GM23338 (cell line): Measurements from ENCODE around the gene AGMAT. TPM values are rescaled to one million over a fixed set of nuclear protein-coding genes. Genes with fewer than 3 reads are reported as not detected.

Experiments used
- ATAC-seq: fragments of 200-7000 bp; cut with Tn5 transposase; 3 replicates; pipeline ENCODE4 v1.9.1; 2020
- DNase-seq: peaks from one replicate; pipeline ENCODE4 v3.0.0-alpha.2; 2015; ENCODE audit warnings: low spot score
- H2AFZ ChIP-seq: fragments of 200-600 bp; sonication (generic); 2 replicates; pipeline ENCODE4 v1.8.0; 2016; ENCODE audit warnings: antibody characterized with exemption, mild to moderate bottlenecking, moderate library complexity
- H3F3A ChIP-seq: fragments of 200-600 bp; sonication (generic); replicated peaks from 2 replicates; pipeline ENCODE4 v1.8.0; 2017; ENCODE audit warnings: antibody characterized with exemption, mixed run types, low read depth
- H3K27ac ChIP-seq: fragments of 200-600 bp; sonication (generic); 2 replicates; pipeline ENCODE4 v1.6.1; 2016; ENCODE audit warnings: low read depth
- H3K27me3 ChIP-seq: fragments of 200-600 bp; sonication (generic); 2 replicates; pipeline ENCODE4 v1.8.0; 2016; ENCODE audit warnings: mild to moderate bottlenecking, mixed run types, moderate library complexity; ENCODE audit not compliant: insufficient read depth
- H3K36me3 ChIP-seq: fragments of 200-600 bp; sonication (generic); 2 replicates; pipeline ENCODE4 v1.8.0; 2016; ENCODE audit warnings: mild to moderate bottlenecking; ENCODE audit not compliant: insufficient read depth
- H3K4me1 ChIP-seq: fragments of 200-600 bp; sonication (generic); 2 replicates; pipeline ENCODE4 v1.8.0; 2016; ENCODE audit warnings: mild to moderate bottlenecking, moderate library complexity; ENCODE audit not compliant: insufficient read depth
- H3K4me2 ChIP-seq: fragments of 200-600 bp; sonication (generic); 2 replicates; pipeline ENCODE4 v1.7.1; 2017; ENCODE audit warnings: mixed run types
- H3K4me3 ChIP-seq: fragments of 200-600 bp; sonication (generic); 2 replicates; pipeline ENCODE4 v1.6.1; 2016; ENCODE audit warnings: mixed run types
- H3K79me2 ChIP-seq: fragments of 200-600 bp; sonication (generic); replicated peaks from 2 replicates; pipeline ENCODE4 v1.8.0; 2017; ENCODE audit warnings: mild to moderate bottlenecking; ENCODE audit not compliant: insufficient read depth
- H3K9me2 ChIP-seq: fragments of 200-600 bp; sonication (generic); 2 replicates; pipeline ENCODE4 v1.8.0; 2017; ENCODE audit not compliant: insufficient read depth
- H4K20me1 ChIP-seq: fragments of 200-600 bp; sonication (generic); replicated peaks from 2 replicates; pipeline ENCODE4 v1.8.0; 2017; ENCODE audit warnings: mild to moderate bottlenecking; ENCODE audit not compliant: insufficient read depth
- H3K27ac Mint-ChIP-seq: 2 replicates; pipeline ENCODE4 v1.8.0; 2020; ENCODE audit warnings: inconsistent platforms, mild to moderate bottlenecking, moderate library complexity, mixed read lengths
- H3K27me3 Mint-ChIP-seq: 3 replicates; pipeline ENCODE4 v1.8.0; 2022; ENCODE audit warnings: low read depth, mild to moderate bottlenecking, moderate library complexity, mixed read lengths, inconsistent platforms; ENCODE audit not compliant: insufficient read depth, poor library complexity
- H3K36me3 Mint-ChIP-seq: 3 replicates; pipeline ENCODE4 v1.8.0; 2021; ENCODE audit warnings: low read depth, mild to moderate bottlenecking, inconsistent platforms, moderate library complexity, mixed read lengths
- H3K4me1 Mint-ChIP-seq: 3 replicates; pipeline ENCODE4 v1.8.0; 2020; ENCODE audit warnings: mild to moderate bottlenecking, inconsistent platforms, mixed read lengths
- H3K4me3 Mint-ChIP-seq: 3 replicates; pipeline ENCODE4 v1.8.0; 2021; ENCODE audit warnings: moderate library complexity, mild to moderate bottlenecking, inconsistent platforms, mixed read lengths
- H3K9me3 Mint-ChIP-seq: 3 replicates; pipeline ENCODE4 v1.8.0; 2020; ENCODE audit warnings: moderate library complexity, mild to moderate bottlenecking, inconsistent platforms, mixed read lengths
- CREB1 ChIP-seq: fragments of 250-450 bp; sonication (Bioruptor Pico); IDR thresholded peaks from 2 replicates; pipeline ENCODE4 v1.5.0; 2020; ENCODE audit warnings: low read depth, mild to moderate bottlenecking, moderate library complexity
- CTCF ChIP-seq, 2 experiments: fragments of 200-600 bp in 1 of 2; sonication (generic) in 1 of 2; conservative IDR thresholded peaks; 2 replicates each; pipeline versions ENCODE4 v1.5.1 to v1.6.1; 2016 to 2017; ENCODE audit warnings: antibody characterized with exemption in 2 of 2, low read depth in 2 of 2, mild to moderate bottlenecking in 2 of 2, moderate library complexity in 1 of 2
- EZH2phosphoT487 ChIP-seq: fragments of 200-600 bp; sonication (generic); IDR thresholded peaks from one replicate; pipeline ENCODE4 v1.8.1; 2018; ENCODE audit warnings: antibody characterized with exemption; ENCODE audit not compliant: unreplicated experiment
- JUNB ChIP-seq: IDR thresholded peaks from one replicate; pipeline ENCODE4 v1.6.1; 2016; ENCODE audit warnings: antibody characterized with exemption; ENCODE audit not compliant: unreplicated experiment
- NANOG ChIP-seq: IDR thresholded peaks from 2 replicates; pipeline ENCODE4 v1.6.1; 2016; ENCODE audit warnings: antibody characterized with exemption, borderline replicate concordance
- POLR2AphosphoS5 ChIP-seq: IDR thresholded peaks from 2 replicates; pipeline ENCODE4 v1.6.1; 2016; ENCODE audit warnings: antibody characterized with exemption, low read depth
- ZNF114 ChIP-seq: fragments of 250-450 bp; sonication (Bioruptor Pico); IDR thresholded peaks from 2 replicates; pipeline ENCODE4 v1.5.0; 2020; ENCODE audit warnings: mild to moderate bottlenecking, moderate library complexity
- polyA plus RNA-seq: library from polyadenylated mRNA; unstranded; fragments of >200 nt; fragmentation: Nextera tagmentation; extraction: Ambion mirVana; gene quantifications from 2 replicates; pipeline ENCODE4 v1.2.1, GENCODE V29; 2016
- total RNA-seq: library from RNA; depleted of rRNA; stranded (reverse); fragments of >200 nt; shearing (Covaris generic); gene quantifications from 2 replicates; pipeline ENCODE4 v1.2.3, GENCODE V29; 2014
- TF ChIP-seq, protein P1 (sequence below): IDR thresholded peaks from one replicate; pipeline ENCODE4 v1.6.1; 2018; ENCODE audit warnings: antibody characterized with exemption; ENCODE audit not compliant: unreplicated experiment

Gene AGMAT
- total and polyA plus RNA-seq, 2 experiments from 2014 or later, result 1.8 to 7.4 TPM

DNA sequence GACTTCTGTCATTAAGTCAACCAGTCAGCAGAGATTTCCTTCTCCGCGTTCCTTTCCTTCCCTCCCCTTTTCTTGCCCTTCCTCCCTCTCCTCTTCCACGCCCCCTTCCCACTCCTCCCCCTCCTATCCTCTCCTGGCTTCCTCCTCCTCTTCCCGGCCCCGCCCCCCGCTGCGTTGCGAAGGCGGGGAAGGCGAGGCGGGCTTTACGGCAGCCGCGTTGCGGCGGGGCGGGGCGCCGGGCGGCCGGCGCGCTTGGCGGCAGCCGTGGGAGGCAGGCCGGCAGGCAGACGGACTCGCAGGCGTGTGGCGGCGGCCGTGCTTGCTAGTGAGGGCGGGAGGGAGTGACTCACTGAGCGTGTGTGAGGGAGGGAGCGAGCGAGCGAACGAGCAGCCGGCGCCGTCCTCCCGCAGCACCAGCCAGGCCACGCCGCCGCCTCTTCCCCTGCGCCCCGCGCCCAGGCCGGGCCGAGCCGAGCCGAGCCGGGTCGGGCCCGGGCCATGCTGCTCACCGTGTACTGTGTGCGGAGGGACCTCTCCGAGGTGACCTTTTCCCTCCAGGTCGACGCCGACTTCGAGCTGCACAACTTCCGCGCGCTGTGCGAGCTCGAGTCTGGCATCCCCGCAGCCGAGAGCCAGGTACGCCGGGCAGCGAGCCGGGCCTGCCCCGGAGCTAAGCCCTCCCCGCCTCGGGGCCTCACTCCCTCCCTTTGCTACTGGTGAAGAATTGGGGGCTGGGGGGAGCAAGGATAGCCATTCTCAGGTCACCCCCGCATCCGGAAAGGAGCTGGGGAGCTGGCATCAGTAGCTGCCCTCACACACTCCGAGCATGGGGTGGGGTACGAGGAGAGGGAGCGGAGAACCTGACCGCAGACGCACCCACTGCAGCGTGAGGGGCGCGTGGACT, 32.6 kb upstream of the AGMAT start, which contains the start of gene DDI2:
DDI2 (plus strand) TSS at position 286 of the 904 bp plus-strand sequence; CDS start at position 499, 213 bp downstream.
- TF ChIP-seq POLR2AphosphoS5 (peak; percentile 88), CTCF (conservative IDR thresholded peaks at IDR 0.05; ENCODE audit: low read depth in 2 of 2) (no peak), EZH2phosphoT487 (no peak)
- peaks cover 22% of the 10 kb centered on the region for H4K20me1 ChIP-seq
- peak within 1 kb of the TSS; percentile 87 for H2AFZ ChIP-seq
- H3K9me2 ChIP-seq, result no peaks in the 10 kb centered on the region; the same call in 1 of the 2 replicates
- H3K36me3 ChIP-seq, result peaks cover 5% of the 10 kb centered on the region; the same call in 1 of the 2 replicates
- peak within 1 kb of the TSS; percentile 94 for H3K27ac Mint-ChIP-seq
- peaks cover 13% of the 10 kb centered on the region for H3K27me3 Mint-ChIP-seq
- peak within 1 kb of the TSS; percentile 98 for H3K4me3 ChIP-seq
- H3K27me3 ChIP-seq, result no peaks in the 10 kb centered on the region
- H3K4me2 ChIP-seq, result peak within 1 kb of the TSS; percentile 91
- DNase-seq (peak; percentile 98), ATAC-seq (peak; percentile 86)
- H3K4me3 Mint-ChIP-seq, result peak within 1 kb of the TSS; percentile 98
- no peaks in the 10 kb centered on the region for H3K9me3 Mint-ChIP-seq
- peaks cover 8% of the 10 kb centered on the region; the same call in 2 of the 3 replicates for H3K36me3 Mint-ChIP-seq
- peaks cover 17% of the 10 kb centered on the region; the same call in 1 of the 2 replicates for H3K4me1 ChIP-seq
- H3K4me1 Mint-ChIP-seq, result peaks cover 21% of the 10 kb centered on the region
- peaks cover 50% of the 10 kb centered on the region for H3K79me2 ChIP-seq
- peak within 1 kb of the TSS; percentile 76 for H3K27ac ChIP-seq
- H3F3A ChIP-seq, result peaks cover 4% of the 10 kb centered on the region; the same call in 1 of the 2 replicates

DNA sequence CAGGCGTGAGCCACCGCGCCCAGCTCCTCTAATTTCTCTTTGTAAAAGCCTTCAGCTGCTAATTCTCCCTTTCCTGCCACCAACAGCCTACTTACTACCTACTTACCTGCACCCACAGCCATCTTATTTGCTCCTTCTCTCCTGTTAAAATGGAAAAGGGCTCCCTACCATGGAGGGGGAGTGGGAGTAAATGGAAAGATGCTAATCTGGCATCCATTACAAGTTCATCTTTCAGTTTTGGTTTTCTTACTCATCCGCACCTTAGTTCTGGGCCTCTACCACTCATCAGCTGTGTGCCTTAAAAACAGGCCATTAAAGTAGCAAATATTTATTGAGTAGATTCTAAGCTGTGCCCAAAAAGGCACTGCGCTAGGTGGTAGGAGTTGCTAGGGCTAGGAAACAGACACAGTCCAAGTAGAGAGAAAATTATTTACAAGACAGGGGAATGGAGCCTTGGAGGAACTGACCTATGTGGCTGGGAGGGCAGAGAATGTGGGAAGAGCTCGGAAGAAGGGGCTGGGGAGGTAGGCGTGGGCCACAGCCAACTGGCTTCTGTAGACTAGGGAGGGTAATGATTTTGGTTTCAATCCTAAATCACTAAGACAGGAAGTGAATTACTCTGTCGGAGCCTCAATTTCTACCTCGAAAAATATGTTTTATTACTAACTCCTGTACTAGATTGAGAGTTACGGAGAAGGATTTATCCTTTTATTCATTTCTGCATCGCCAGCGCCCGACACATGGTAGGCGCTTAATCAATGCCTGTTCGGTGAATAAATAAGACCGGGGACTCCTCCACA, 31.7 kb upstream of the AGMAT start:
- peaks cover 8% of the 10 kb centered on the region; the same call in 2 of the 3 replicates for H3K36me3 Mint-ChIP-seq
- Histone ChIP-seq H3K27me3 (no peaks in the 10 kb centered on the region), H3K79me2 (peaks cover 41% of the 10 kb centered on the region), H3F3A (peaks cover 4% of the 10 kb centered on the region; the same call in 1 of the 2 replicates), H3K9me2 (no peaks in the 10 kb centered on the region; the same call in 1 of the 2 replicates), H3K4me1 (peaks cover 17% of the 10 kb centered on the region; the same call in 1 of the 2 replicates), H4K20me1 (peaks cover 14% of the 10 kb centered on the region), H3K4me3 (peak overlapping the region; percentile 98), H3K27ac (peak overlapping the region; percentile 76), H3K36me3 (peaks cover 5% of the 10 kb centered on the region; the same call in 1 of the 2 replicates), H3K4me2 (peak overlapping the region; percentile 78), H2AFZ (peak overlapping the region; percentile 87)
- DNase-seq (peak; percentile 58), ATAC-seq (peak; percentile 51)
- peak overlapping the region; percentile 82 for H3K27ac Mint-ChIP-seq
- H3K27me3 Mint-ChIP-seq, result peaks cover 13% of the 10 kb centered on the region
- H3K4me3 Mint-ChIP-seq, result peak overlapping the region; percentile 98
- TF ChIP-seq, protein P1, sequence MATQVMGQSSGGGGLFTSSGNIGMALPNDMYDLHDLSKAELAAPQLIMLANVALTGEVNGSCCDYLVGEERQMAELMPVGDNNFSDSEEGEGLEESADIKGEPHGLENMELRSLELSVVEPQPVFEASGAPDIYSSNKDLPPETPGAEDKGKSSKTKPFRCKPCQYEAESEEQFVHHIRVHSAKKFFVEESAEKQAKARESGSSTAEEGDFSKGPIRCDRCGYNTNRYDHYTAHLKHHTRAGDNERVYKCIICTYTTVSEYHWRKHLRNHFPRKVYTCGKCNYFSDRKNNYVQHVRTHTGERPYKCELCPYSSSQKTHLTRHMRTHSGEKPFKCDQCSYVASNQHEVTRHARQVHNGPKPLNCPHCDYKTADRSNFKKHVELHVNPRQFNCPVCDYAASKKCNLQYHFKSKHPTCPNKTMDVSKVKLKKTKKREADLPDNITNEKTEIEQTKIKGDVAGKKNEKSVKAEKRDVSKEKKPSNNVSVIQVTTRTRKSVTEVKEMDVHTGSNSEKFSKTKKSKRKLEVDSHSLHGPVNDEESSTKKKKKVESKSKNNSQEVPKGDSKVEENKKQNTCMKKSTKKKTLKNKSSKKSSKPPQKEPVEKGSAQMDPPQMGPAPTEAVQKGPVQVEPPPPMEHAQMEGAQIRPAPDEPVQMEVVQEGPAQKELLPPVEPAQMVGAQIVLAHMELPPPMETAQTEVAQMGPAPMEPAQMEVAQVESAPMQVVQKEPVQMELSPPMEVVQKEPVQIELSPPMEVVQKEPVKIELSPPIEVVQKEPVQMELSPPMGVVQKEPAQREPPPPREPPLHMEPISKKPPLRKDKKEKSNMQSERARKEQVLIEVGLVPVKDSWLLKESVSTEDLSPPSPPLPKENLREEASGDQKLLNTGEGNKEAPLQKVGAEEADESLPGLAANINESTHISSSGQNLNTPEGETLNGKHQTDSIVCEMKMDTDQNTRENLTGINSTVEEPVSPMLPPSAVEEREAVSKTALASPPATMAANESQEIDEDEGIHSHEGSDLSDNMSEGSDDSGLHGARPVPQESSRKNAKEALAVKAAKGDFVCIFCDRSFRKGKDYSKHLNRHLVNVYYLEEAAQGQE, result no peak
- no peak for TF ChIP-seq JUNB
- no peak for TF ChIP-seq CTCF (conservative IDR thresholded peaks at IDR 0.05; ENCODE audit: low read depth in 2 of 2)
- no peak for TF ChIP-seq CREB1
- no peak for TF ChIP-seq ZNF114 (CRISPR knock-in tag)
- TF ChIP-seq POLR2AphosphoS5, result no peak
- no peak for TF ChIP-seq NANOG
- H3K9me3 Mint-ChIP-seq, result no peaks in the 10 kb centered on the region
- H3K4me1 Mint-ChIP-seq, result peaks cover 19% of the 10 kb centered on the region
